ENCODE measurements around the gene ABCA7. TPM values are rescaled to one million over a fixed set of nuclear protein-coding genes. Genes with fewer than 3 reads are reported as not detected.

Gene ABCA7
- total RNA-seq, 1 donor from 2014 or later, result 51.0 TPM

- intact Hi-C loops (cut with DNase I), result no loop called here
- H3K4me1 ChIP-seq, result no peaks in the 10 kb centered on the region
- no peak for DNase-seq
- H3K27ac ChIP-seq, result peak overlapping the region; percentile 36
- H3K9me3 ChIP-seq, result no peaks in the 10 kb centered on the region
- H3K4me3 ChIP-seq, result no peak overlapping the region
- ATAC-seq, result peak; percentile 7
- TF ChIP-seq CTCF (IDR thresholded peaks at IDR 0.05), result no peak
- peaks cover 51% of the 10 kb centered on the region for H3K36me3 ChIP-seq
- H3K27me3 ChIP-seq, result no peaks in the 10 kb centered on the region
Observed at GRCh38 chr19:1009041-1009980, 30.6 kb upstream of the ABCA7 start.

- intact Hi-C loops (cut with DNase I), result no loop called here
- H3K27me3 ChIP-seq, result no peaks in the 10 kb centered on the region
- no peak overlapping the region for H3K4me3 ChIP-seq
- H3K36me3 ChIP-seq, result peaks cover 52% of the 10 kb centered on the region
- no peak for TF ChIP-seq CTCF (IDR thresholded peaks at IDR 0.05)
- H3K27ac ChIP-seq, result peak overlapping the region; percentile 36
- H3K4me1 ChIP-seq, result no peaks in the 10 kb centered on the region
- ATAC-seq (no peak), DNase-seq (no peak)
- H3K9me3 ChIP-seq, result no peaks in the 10 kb centered on the region
Observed at GRCh38 chr19:1009981-1010538, 29.8 kb upstream of the ABCA7 start.

- no peak for TF ChIP-seq CTCF (IDR thresholded peaks at IDR 0.05)
- intact Hi-C loops (cut with DNase I), result no loop called here
- Histone ChIP-seq H3K4me1 (peaks cover 2% of the 10 kb centered on the region), H3K4me3 (no peak overlapping the region), H3K27ac (no peak overlapping the region), H3K36me3 (peaks cover 52% of the 10 kb centered on the region), H3K27me3 (no peaks in the 10 kb centered on the region), H3K9me3 (no peaks in the 10 kb centered on the region)
- DNase-seq (no peak), ATAC-seq (no peak)
Observed at GRCh38 chr19:1010586-1011510, 29.1 kb upstream of the ABCA7 start.

- intact Hi-C loops (cut with DNase I), result no loop called here
- DNase-seq, result no peak
Observed at GRCh38 chr19:1011831-1012333, 28.0 kb upstream of the ABCA7 start.

More at GRCh38 chr19:1011831-1012333, 28.0 kb upstream of the ABCA7 start:
- Histone ChIP-seq H3K9me3 (no peaks in the 10 kb centered on the region), H3K4me1 (peaks cover 12% of the 10 kb centered on the region), H3K27ac (no peak overlapping the region), H3K27me3 (no peaks in the 10 kb centered on the region), H3K4me3 (no peak overlapping the region), H3K36me3 (peaks cover 52% of the 10 kb centered on the region)
- no peak for TF ChIP-seq CTCF (IDR thresholded peaks at IDR 0.05)
- ATAC-seq, result no peak
